NCI-H748 treated with DMSO at 0.1 percent for 48 hours (cell line): Measurements from ENCODE around the gene TCF20.

Experiments used
- DNase-seq: peaks from one replicate; lab custom pipeline; 2025; lab: John Stamatoyannopoulos, UW

TCF20 gene

GRCh38 chr22:42258126-42258525 is 12.3 kb downstream of the TCF20 start:
- no peak for DNase-seq

- DNase-seq = no peak
Observed at GRCh38 chr22:42257386-42257785, 13.1 kb downstream of the TCF20 start.

GRCh38 chr22:42256930-42257329 is 13.5 kb downstream of the TCF20 start:
- no peak for DNase-seq

GRCh38 chr22:42256220-42256619 is 14.2 kb downstream of the TCF20 start:
- no peak for DNase-seq

GRCh38 chr22:42249831-42250230 is 20.6 kb downstream of the TCF20 start:
- no peak for DNase-seq

GRCh38 chr22:42248995-42249394 is 21.5 kb downstream of the TCF20 start:
- DNase-seq = no peak

- no peak for DNase-seq
Observed at GRCh38 chr22:42247596-42247995, 22.9 kb downstream of the TCF20 start.

GRCh38 chr22:42243802-42244060 is 26.7 kb downstream of the TCF20 start:
- no peak for DNase-seq

GRCh38 chr22:42236848-42237247 is 33.6 kb downstream of the TCF20 start:
- no peak for DNase-seq

- DNase-seq = no peak
Observed at GRCh38 chr22:42236268-42236667, 34.2 kb downstream of the TCF20 start.

GRCh38 chr22:42233879-42234278 is 36.6 kb downstream of the TCF20 start:
- DNase-seq = no peak

GRCh38 chr22:42231929-42232328 is 38.5 kb downstream of the TCF20 start:
- DNase-seq = no peak

GRCh38 chr22:42229455-42230149 is 40.9 kb downstream of the TCF20 start:
- no peak for DNase-seq

GRCh38 chr22:42228483-42228882 is 42.0 kb downstream of the TCF20 start:
- no peak for DNase-seq

- DNase-seq = no peak
Observed at GRCh38 chr22:42227435-42227834, 43.0 kb downstream of the TCF20 start.

- no peak for DNase-seq
Observed at GRCh38 chr22:42225841-42226240, 44.6 kb downstream of the TCF20 start.

- no peak for DNase-seq
Observed at GRCh38 chr22:42222140-42222539, 48.3 kb downstream of the TCF20 start.
